ENCODE measurements around the gene RIMBP2. TPM values are rescaled to one million over a fixed set of nuclear protein-coding genes. Genes with fewer than 3 reads are reported as not detected.

The RIMBP2 gene
- polyA plus RNA-seq, 1 donor from 2014 or later = 14.6 TPM

DNA sequence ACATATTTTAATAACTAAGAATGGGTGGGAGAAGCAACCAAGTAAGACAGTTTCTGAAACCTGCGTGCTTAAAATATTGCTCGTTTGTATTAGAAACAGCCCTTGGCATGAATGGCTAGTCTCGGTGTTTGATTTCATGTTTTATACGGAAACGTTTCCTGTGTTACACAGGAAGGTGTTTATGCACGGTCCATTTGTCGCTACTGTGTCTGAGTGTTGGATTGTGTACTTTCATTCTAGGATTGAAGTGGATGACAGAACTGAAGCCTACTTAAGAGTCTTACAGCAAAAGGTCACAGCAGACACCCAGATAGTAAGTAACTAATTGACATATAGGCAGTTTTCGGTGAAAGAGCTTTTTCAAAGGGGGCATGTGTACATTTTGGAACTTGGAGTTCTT lies 358.9 kb downstream of the RIMBP2 start:
- H3K9me2 ChIP-seq (ENCODE audit: insufficient read depth, low read length) = no peaks in the 10 kb centered on the region
- no peak overlapping the region for H3K27ac ChIP-seq (ENCODE audit: low read length)
- H3K4me3 ChIP-seq (ENCODE audit: low read length) = no peak overlapping the region
- no peak overlapping the region for H3K9ac ChIP-seq (ENCODE audit: low read length)
- TF ChIP-seq TAF1 (IDR thresholded peaks at IDR 0.05; ENCODE audit: low read depth) = no peak
- no peak for TF ChIP-seq EZH2 (IDR thresholded peaks at IDR 0.05; ENCODE audit: borderline replicate concordance, insufficient read depth, low read length, poor library complexity, severe bottlenecking)
- TF ChIP-seq EP300 (conservative IDR thresholded peaks at IDR 0.05; ENCODE audit: poor library complexity, severe bottlenecking) = no peak
- TF ChIP-seq SMC3 (conservative IDR thresholded peaks at IDR 0.05; ENCODE audit: poor library complexity) = no peak
- TF ChIP-seq MXI1 (conservative IDR thresholded peaks at IDR 0.05; ENCODE audit: poor library complexity, severe bottlenecking) = no peak
- TF ChIP-seq, protein P1, sequence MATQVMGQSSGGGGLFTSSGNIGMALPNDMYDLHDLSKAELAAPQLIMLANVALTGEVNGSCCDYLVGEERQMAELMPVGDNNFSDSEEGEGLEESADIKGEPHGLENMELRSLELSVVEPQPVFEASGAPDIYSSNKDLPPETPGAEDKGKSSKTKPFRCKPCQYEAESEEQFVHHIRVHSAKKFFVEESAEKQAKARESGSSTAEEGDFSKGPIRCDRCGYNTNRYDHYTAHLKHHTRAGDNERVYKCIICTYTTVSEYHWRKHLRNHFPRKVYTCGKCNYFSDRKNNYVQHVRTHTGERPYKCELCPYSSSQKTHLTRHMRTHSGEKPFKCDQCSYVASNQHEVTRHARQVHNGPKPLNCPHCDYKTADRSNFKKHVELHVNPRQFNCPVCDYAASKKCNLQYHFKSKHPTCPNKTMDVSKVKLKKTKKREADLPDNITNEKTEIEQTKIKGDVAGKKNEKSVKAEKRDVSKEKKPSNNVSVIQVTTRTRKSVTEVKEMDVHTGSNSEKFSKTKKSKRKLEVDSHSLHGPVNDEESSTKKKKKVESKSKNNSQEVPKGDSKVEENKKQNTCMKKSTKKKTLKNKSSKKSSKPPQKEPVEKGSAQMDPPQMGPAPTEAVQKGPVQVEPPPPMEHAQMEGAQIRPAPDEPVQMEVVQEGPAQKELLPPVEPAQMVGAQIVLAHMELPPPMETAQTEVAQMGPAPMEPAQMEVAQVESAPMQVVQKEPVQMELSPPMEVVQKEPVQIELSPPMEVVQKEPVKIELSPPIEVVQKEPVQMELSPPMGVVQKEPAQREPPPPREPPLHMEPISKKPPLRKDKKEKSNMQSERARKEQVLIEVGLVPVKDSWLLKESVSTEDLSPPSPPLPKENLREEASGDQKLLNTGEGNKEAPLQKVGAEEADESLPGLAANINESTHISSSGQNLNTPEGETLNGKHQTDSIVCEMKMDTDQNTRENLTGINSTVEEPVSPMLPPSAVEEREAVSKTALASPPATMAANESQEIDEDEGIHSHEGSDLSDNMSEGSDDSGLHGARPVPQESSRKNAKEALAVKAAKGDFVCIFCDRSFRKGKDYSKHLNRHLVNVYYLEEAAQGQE (IDR thresholded peaks at IDR 0.05; ENCODE audit: borderline replicate concordance) = no peak
- TF ChIP-seq, protein P2, sequence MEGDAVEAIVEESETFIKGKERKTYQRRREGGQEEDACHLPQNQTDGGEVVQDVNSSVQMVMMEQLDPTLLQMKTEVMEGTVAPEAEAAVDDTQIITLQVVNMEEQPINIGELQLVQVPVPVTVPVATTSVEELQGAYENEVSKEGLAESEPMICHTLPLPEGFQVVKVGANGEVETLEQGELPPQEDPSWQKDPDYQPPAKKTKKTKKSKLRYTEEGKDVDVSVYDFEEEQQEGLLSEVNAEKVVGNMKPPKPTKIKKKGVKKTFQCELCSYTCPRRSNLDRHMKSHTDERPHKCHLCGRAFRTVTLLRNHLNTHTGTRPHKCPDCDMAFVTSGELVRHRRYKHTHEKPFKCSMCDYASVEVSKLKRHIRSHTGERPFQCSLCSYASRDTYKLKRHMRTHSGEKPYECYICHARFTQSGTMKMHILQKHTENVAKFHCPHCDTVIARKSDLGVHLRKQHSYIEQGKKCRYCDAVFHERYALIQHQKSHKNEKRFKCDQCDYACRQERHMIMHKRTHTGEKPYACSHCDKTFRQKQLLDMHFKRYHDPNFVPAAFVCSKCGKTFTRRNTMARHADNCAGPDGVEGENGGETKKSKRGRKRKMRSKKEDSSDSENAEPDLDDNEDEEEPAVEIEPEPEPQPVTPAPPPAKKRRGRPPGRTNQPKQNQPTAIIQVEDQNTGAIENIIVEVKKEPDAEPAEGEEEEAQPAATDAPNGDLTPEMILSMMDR (IDR thresholded peaks at IDR 0.05; ENCODE audit: poor library complexity, severe bottlenecking) = no peak
- no peak for TF ChIP-seq RAD21 (conservative IDR thresholded peaks at IDR 0.05)
- TF ChIP-seq POLR2AphosphoS5 (IDR thresholded peaks at IDR 0.05) = no peak
- no peaks in the 10 kb centered on the region for H3K79me2 ChIP-seq (replicated peaks; ENCODE audit: insufficient read depth, low read length)
- H3K36me3 ChIP-seq (ENCODE audit: insufficient read depth, low read length) = no peaks in the 10 kb centered on the region
- H3K4me2 ChIP-seq (ENCODE audit: low read length) = no peak overlapping the region
- H3F3A ChIP-seq (ENCODE audit: insufficient read depth, low read length, poor library complexity, severe bottlenecking) = no peaks in the 10 kb centered on the region
- H4K20me1 ChIP-seq (ENCODE audit: insufficient read depth) = no peaks in the 10 kb centered on the region
- H2AFZ ChIP-seq (ENCODE audit: low read depth, low read length) = no peak overlapping the region
- no peaks in the 10 kb centered on the region for H3K9me3 ChIP-seq (ENCODE audit: low read length)
- H3K27me3 ChIP-seq (ENCODE audit: insufficient read depth, low read depth, low read length) = no peaks in the 10 kb centered on the region

DNA sequence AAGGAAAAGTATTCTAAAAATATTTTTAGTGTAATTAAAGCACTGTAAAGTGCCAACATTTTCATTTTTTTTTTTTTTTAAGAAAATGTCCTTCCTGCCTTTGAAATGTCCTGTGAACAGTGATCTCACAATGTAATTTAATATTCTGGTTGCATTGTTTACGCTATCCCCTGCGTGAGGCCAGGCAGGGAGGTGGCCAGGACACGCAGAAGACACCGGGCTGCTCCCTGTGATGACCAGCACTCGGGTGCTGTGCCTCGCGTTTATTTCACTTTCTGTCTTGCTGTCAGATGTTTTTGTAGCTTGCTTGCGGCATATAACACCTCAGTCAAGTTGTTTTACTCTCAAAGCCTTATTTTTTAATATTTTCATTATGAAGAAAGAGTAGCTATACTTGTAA lies 359.9 kb downstream of the RIMBP2 start:
- H3K4me2 ChIP-seq (ENCODE audit: low read length) = no peak overlapping the region
- no peak overlapping the region for H3K27ac ChIP-seq (ENCODE audit: low read length)
- H3K79me2 ChIP-seq (replicated peaks; ENCODE audit: insufficient read depth, low read length) = no peaks in the 10 kb centered on the region
- H4K20me1 ChIP-seq (ENCODE audit: insufficient read depth) = no peaks in the 10 kb centered on the region
- H3K9me2 ChIP-seq (ENCODE audit: insufficient read depth, low read length) = no peaks in the 10 kb centered on the region
- H3K36me3 ChIP-seq (ENCODE audit: insufficient read depth, low read length) = no peaks in the 10 kb centered on the region
- no peak overlapping the region for H2AFZ ChIP-seq (ENCODE audit: low read depth, low read length)
- H3K27me3 ChIP-seq (ENCODE audit: insufficient read depth, low read depth, low read length) = no peaks in the 10 kb centered on the region
- TF ChIP-seq TAF1 (IDR thresholded peaks at IDR 0.05; ENCODE audit: low read depth) = no peak
- no peak for TF ChIP-seq RAD21 (conservative IDR thresholded peaks at IDR 0.05)
- TF ChIP-seq MXI1 (conservative IDR thresholded peaks at IDR 0.05; ENCODE audit: poor library complexity, severe bottlenecking) = no peak
- TF ChIP-seq, protein P2 (IDR thresholded peaks at IDR 0.05; ENCODE audit: poor library complexity, severe bottlenecking) = no peak
- no peak for TF ChIP-seq SMC3 (conservative IDR thresholded peaks at IDR 0.05; ENCODE audit: poor library complexity)
- no peak for TF ChIP-seq POLR2AphosphoS5 (IDR thresholded peaks at IDR 0.05)
- H3K9ac ChIP-seq (ENCODE audit: low read length) = no peak overlapping the region
- no peaks in the 10 kb centered on the region for H3K9me3 ChIP-seq (ENCODE audit: low read length)
- H3F3A ChIP-seq (ENCODE audit: insufficient read depth, low read length, poor library complexity, severe bottlenecking) = no peaks in the 10 kb centered on the region
- H3K4me3 ChIP-seq (ENCODE audit: low read length) = no peak overlapping the region

Measured in neural cell (in vitro differentiated cells).